GM12878 (cell line): ENCODE measurements around the gene SOSTDC1. TPM values are rescaled to one million over a fixed set of nuclear protein-coding genes. Genes with fewer than 3 reads are reported as not detected.
"Not testable (repeated sequence)": the region's sequence is repeated elsewhere in the genome, so short reads cannot be mapped to it uniquely, and the experiment has no call there.

Experiments
- ATAC-seq: fragments of 200-7000 bp; cut with Tn5 transposase; 3 replicates; pipeline ENCODE4 v1.9.1; 2020; ENCODE audit warnings: mild to moderate bottlenecking, moderate library complexity
- BruUV-seq: library from RNA; stranded (reverse); fragments of 400-500 nt; replicated peaks from 2 replicates; lab custom pipeline; 2021; lab: Mats Ljungman, UMichigan
- CTCF ChIA-PET: fragments of 300-600 bp; sonication (Branson Sonifier 250); formaldehyde crosslinking; extraction: SDS; loops from one replicate; lab custom pipeline; 2021; ENCODE audit warnings: inconsistent platforms; lab: Yijun Ruan, JAX
- POLR2A ChIA-PET: fragments of 350-600 bp; formaldehyde crosslinking; extraction: SDS; loops from one replicate; lab custom pipeline; 2021; ENCODE audit warnings: inconsistent platforms; lab: Charles Lee
- RAD21 ChIA-PET: fragments of 300-600 bp; sonication (Branson Sonifier 250); formaldehyde crosslinking; loops from one replicate; lab custom pipeline; 2023; ENCODE audit warnings: antibody characterized with exemption; ENCODE audit not compliant: unreplicated experiment; lab: Charles Lee
- SMC1A ChIA-PET: fragments of 300-600 bp; sonication (Branson Sonifier 250); formaldehyde crosslinking; loops from one replicate; lab custom pipeline; 2023; ENCODE audit not compliant: unreplicated experiment, uncharacterized antibody; lab: Charles Lee
- DNase-seq: peaks from one replicate; pipeline ENCODE4 v3.0.0-alpha.2; 2011; ENCODE audit warnings: low read depth, low spot score
- FAIRE-seq: peaks from 3 replicates; lab custom pipeline; 2011; peaks lifted over from hg19 to GRCh38; lab: Jason Lieb, UNC
- H2AFZ ChIP-seq: 2 replicates; pipeline ENCODE4 v1.6.0; 2011; ENCODE audit warnings: low read depth, low read length, control low read depth; ENCODE audit not compliant: control insufficient read depth
- H3K27ac ChIP-seq: 2 replicates; pipeline ENCODE4 v1.5.1; 2011; ENCODE audit warnings: control low read depth; ENCODE audit not compliant: control insufficient read depth, insufficient read depth
- H3K27me3 ChIP-seq, 2 experiments: replicated peaks in 1 of 2; 2 replicates each; pipeline versions ENCODE4 v1.6.0 to v1.6.1; 2011; ENCODE audit warnings: low read length in 1 of 2; ENCODE audit not compliant: control insufficient read depth in 2 of 2, insufficient read depth in 2 of 2
- H3K36me3 ChIP-seq, 2 experiments: 2 replicates each; pipeline ENCODE4 v1.5.1; 2011; ENCODE audit warnings: low read length in 1 of 2; ENCODE audit not compliant: control insufficient read depth in 2 of 2, insufficient read depth in 2 of 2
- H3K4me1 ChIP-seq: 2 replicates; pipeline ENCODE4 v1.6.1; 2011; ENCODE audit warnings: mild to moderate bottlenecking, low read length, moderate library complexity, mixed read lengths; ENCODE audit not compliant: control insufficient read depth, insufficient read depth
- H3K4me2 ChIP-seq: 2 replicates; pipeline ENCODE4 v1.6.0; 2011; ENCODE audit warnings: control low read depth; ENCODE audit not compliant: control insufficient read depth, insufficient read depth
- H3K4me3 ChIP-seq: fragments of 200-600 bp; sonication (generic); 2 replicates; pipeline ENCODE4 v1.5.1; 2016
- H3K79me2 ChIP-seq: 2 replicates; pipeline ENCODE4 v1.6.0; 2011; ENCODE audit warnings: low read length; ENCODE audit not compliant: control insufficient read depth, insufficient read depth
- H3K9ac ChIP-seq: 2 replicates; pipeline ENCODE4 v1.8.0; 2011; ENCODE audit warnings: low read length, control low read depth, mixed read lengths; ENCODE audit not compliant: control insufficient read depth, insufficient read depth
- H3K9me3 ChIP-seq: replicated peaks from 3 replicates; pipeline ENCODE4 v1.5.1; 2011; ENCODE audit warnings: mild to moderate bottlenecking, low read length; ENCODE audit not compliant: control insufficient read depth, insufficient read depth
- H4K20me1 ChIP-seq: 2 replicates; pipeline ENCODE4 v1.6.0; 2011; ENCODE audit not compliant: control insufficient read depth, insufficient read depth
- ATF3 ChIP-seq: IDR thresholded peaks from 2 replicates; pipeline ENCODE4 v1.6.1; 2011; ENCODE audit warnings: low read depth, mild to moderate bottlenecking, low read length, moderate library complexity, borderline replicate concordance; ENCODE audit errors: extremely low read depth
- MAX ChIP-seq: IDR thresholded peaks from 2 replicates; pipeline ENCODE4 v1.6.1; 2012; ENCODE audit warnings: low read depth, low read length, improper control_type of control experiment
- MTA3 ChIP-seq: IDR thresholded peaks from 2 replicates; pipeline ENCODE4 v1.6.1; 2012; ENCODE audit warnings: low read length, inconsistent platforms, borderline replicate concordance
- NFYB ChIP-seq: IDR thresholded peaks from 2 replicates; pipeline ENCODE4 v1.6.1; 2011; ENCODE audit warnings: low read depth, mild to moderate bottlenecking, low read length, improper control_type of control experiment, moderate library complexity; ENCODE audit not compliant: insufficient read depth
- PAX8 ChIP-seq: fragments of 450-650 bp; IDR thresholded peaks from 2 replicates; pipeline ENCODE4 v1.6.1; 2017; ENCODE audit warnings: mild to moderate bottlenecking, moderate library complexity
- PML ChIP-seq: IDR thresholded peaks from 2 replicates; pipeline ENCODE4 v1.6.1; 2012; ENCODE audit warnings: low read length, inconsistent platforms
- SIX5 ChIP-seq: IDR thresholded peaks from 2 replicates; pipeline ENCODE4 v1.6.1; 2011; ENCODE audit warnings: mild to moderate bottlenecking, low read depth, low read length, moderate library complexity; ENCODE audit not compliant: severe bottlenecking
- ZNF592 ChIP-seq: fragments of 450-650 bp; IDR thresholded peaks from 2 replicates; pipeline ENCODE4 v1.6.1; 2017; ENCODE audit warnings: mild to moderate bottlenecking, moderate library complexity
- ZZZ3 ChIP-seq: IDR thresholded peaks from 2 replicates; pipeline ENCODE4 v1.6.1; 2011; ENCODE audit warnings: low read depth; ENCODE audit not compliant: control insufficient read depth, insufficient read length
- WGBS: methylation state at CpG from one replicate; pipeline ENCODE4 v1.1.6; 2016; ENCODE audit warnings: low lambda C conversion rate; ENCODE audit not compliant: insufficient replicate concordance, insufficient coverage; ENCODE audit errors: missing lambda C conversion rate; 5-methylcytosine and 5-hydroxymethylcytosine counted together
- in situ Hi-C: fragments of 300-500 bp; cut with MboI; formaldehyde crosslinking; loops from 9 replicates; pipeline ENCODE4 v1.14.3; 2018; ENCODE audit warnings: mixed read lengths
- intact Hi-C: fragments of 100-400 bp; cut with micrococcal nuclease; formaldehyde crosslinking; loops from one replicate; pipeline ENCODE4 v1.14.2; 2022; ENCODE audit not compliant: unreplicated experiment
- polyA plus RNA-seq, 11 experiments: library from polyadenylated mRNA; depleted of rRNA in 4 of 11; unstranded in 6 of 11; stranded (reverse) in 5 of 11; fragments of >200 nt; fragmentation: Nextera tagmentation in 4 of 11; fragmentation: Illumina TruSeq in 1 of 11; extraction: Ambion mirVana in 4 of 11; extraction: Trizol in 1 of 11; gene quantifications; 1 replicate in 1 of 11; 2 replicates in 10 of 11; pipeline versions ENCODE4 v1.2.1 to v1.2.3, GENCODE V29; 2011 to 2016; ENCODE audit warnings: inconsistent platforms in 2 of 11, missing spikeins in 2 of 11, low read depth in 1 of 11
- total RNA-seq, 4 experiments: library from RNA; depleted of rRNA in 3 of 4; stranded (reverse); fragments of >200 nt in 3 of 4; fragmentation: Illumina TruSeq in 1 of 4; extraction: Trizol in 1 of 4; gene quantifications; 2 replicates each; pipeline versions ENCODE4 v1.2.1 to v1.2.3, GENCODE V29; 2013 to 2021

SOSTDC1 gene
- total and polyA plus RNA-seq, 10 of the 15 experiments (the other 5 are each of a cell fraction or from before 2014, with no cell fraction given): not detected

- TF ChIP-seq MTA3: no peak
- no peak for TF ChIP-seq ZZZ3
- TF ChIP-seq PAX8: no peak
- no peak for TF ChIP-seq PML
- no peak for TF ChIP-seq ATF3
- TF ChIP-seq MAX: no peak
- no peak for TF ChIP-seq ZNF592
- TF ChIP-seq NFYB: no peak
- no peak for TF ChIP-seq SIX5
These were observed 4.6 kb downstream of the SOSTDC1 start (continued) for GRCh38 chr7:16460789-16461493.

GRCh38 chr7:16456303-16456702 is 9.2 kb downstream of the SOSTDC1 start:
- H3K27ac ChIP-seq, CTCF ChIA-PET, BruUV-seq, H3K4me3 ChIP-seq, H4K20me1 ChIP-seq, H3K9ac ChIP-seq, RAD21 ChIA-PET, ATAC-seq, H3K4me1 ChIP-seq, H3K9me3 ChIP-seq, in situ Hi-C loops, intact Hi-C loops, H3K36me3 ChIP-seq, H3K79me2 ChIP-seq, SMC1A ChIA-PET, POLR2A ChIA-PET, H3K4me2 ChIP-seq, H3K27me3 ChIP-seq, H2AFZ ChIP-seq, DNase-seq, FAIRE-seq: not testable (repeated sequence)
- WGBS: no CpG with 5 or more reads among the region's 1 CpG
